Activated naive CD4-positive, alpha-beta T cell (primary cell): Measurements from ENCODE around the gene SLC45A3.

Experiments used
- DNase-seq, 4 experiments: peaks; one replicate each; lab custom pipeline; 2025; lab: John Stamatoyannopoulos, UW

Gene SLC45A3

DNA sequence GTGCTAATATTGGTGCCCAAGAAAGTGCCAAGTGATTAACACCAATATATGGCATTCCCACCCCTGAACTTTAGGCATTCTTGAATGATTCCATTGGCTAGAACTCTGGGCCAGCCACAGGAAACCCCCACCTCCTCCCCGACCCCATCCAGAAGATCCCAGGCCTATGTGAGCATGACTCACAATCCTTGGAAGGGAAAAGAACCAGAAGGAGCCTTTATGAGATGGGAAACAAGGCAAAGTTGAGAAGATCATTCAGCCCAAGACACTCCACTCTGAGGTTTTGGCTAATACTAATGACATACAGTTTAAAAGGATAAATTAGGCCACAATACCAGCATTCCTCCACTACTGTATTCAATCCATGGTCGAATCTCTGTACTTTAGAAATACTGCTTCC lies 70.3 kb downstream of the SLC45A3 start:
- DNase-seq = no peak
